Endothelial cell of umbilical vein (primary cell): ENCODE measurements around the gene PAQR8. TPM values are rescaled to one million over a fixed set of nuclear protein-coding genes. Genes with fewer than 3 reads are reported as not detected.

Source experiments
- BruUV-seq: library from RNA; stranded (reverse); fragments of 400-500 nt; replicated peaks from 2 replicates; lab custom pipeline; 2021; lab: Mats Ljungman, UMichigan
- CTCF ChIA-PET: fragments of 300-600, 350-600 bp; sonication (Branson Sonifier 250); formaldehyde crosslinking; loops from one replicate; lab custom pipeline; 2021; ENCODE audit warnings: antibody characterized with exemption, inconsistent platforms; lab: Charles Lee
- POLR2A ChIA-PET: fragments of 300-600, 350-600 bp; sonication (Branson Sonifier 250); formaldehyde crosslinking; loops from one replicate; lab custom pipeline; 2021; ENCODE audit warnings: antibody characterized with exemption, inconsistent platforms; lab: Charles Lee
- DNase-seq: peaks from one replicate; pipeline ENCODE4 v3.0.0-alpha.2; 2011; ENCODE audit warnings: low read depth, low spot score
- FAIRE-seq: peaks from 2 replicates; lab custom pipeline; 2011; peaks lifted over from hg19 to GRCh38; lab: Jason Lieb, UNC
- H2AFZ ChIP-seq: 2 replicates; pipeline ENCODE4 v1.6.0; 2012; ENCODE audit warnings: low read depth, low read length, control low read depth, inconsistent platforms
- H3K27ac ChIP-seq: 2 replicates; pipeline ENCODE4 v1.5.1; 2011; ENCODE audit warnings: low read depth, mild to moderate bottlenecking, control low read depth, low read length, moderate library complexity; ENCODE audit not compliant: insufficient read depth
- H3K27me3 ChIP-seq, 2 experiments: 2 replicates each; pipeline versions ENCODE4 v1.6.0 to v1.6.1; 2011; ENCODE audit warnings: low read length in 2 of 2, mixed read lengths in 1 of 2; ENCODE audit not compliant: control insufficient read depth in 2 of 2, insufficient read depth in 2 of 2
- H3K36me3 ChIP-seq, 2 experiments: 2 replicates in 1 of 2; 3 replicates in 1 of 2; pipeline ENCODE4 v1.5.1; 2011; ENCODE audit warnings: low read length in 2 of 2, mild to moderate bottlenecking in 1 of 2, moderate library complexity in 1 of 2; ENCODE audit not compliant: control insufficient read depth in 2 of 2, insufficient read depth in 2 of 2; ENCODE audit errors: extremely low read depth in 1 of 2
- H3K4me1 ChIP-seq: 3 replicates; pipeline ENCODE4 v1.5.1; 2011; ENCODE audit warnings: mild to moderate bottlenecking, low read length; ENCODE audit not compliant: control insufficient read depth, insufficient read depth; ENCODE audit errors: extremely low read depth
- H3K4me2 ChIP-seq: 2 replicates; pipeline ENCODE4 v1.6.1; 2011; ENCODE audit warnings: low read length, control low read depth, mixed read lengths; ENCODE audit not compliant: insufficient read depth
- H3K4me3 ChIP-seq, 3 experiments: fragments of 200-600 bp in 1 of 3; sonication (generic), shearing (Covaris generic) in 1 of 3; replicated peaks in 1 of 3; 2 replicates each; pipeline ENCODE4 v1.5.1; 2011 to 2016; ENCODE audit warnings: control low read depth in 3 of 3, low read length in 3 of 3, mild to moderate bottlenecking in 2 of 3, inconsistent platforms in 1 of 3, low read depth in 1 of 3, moderate library complexity in 1 of 3; ENCODE audit not compliant: insufficient read depth in 1 of 3
- H3K79me2 ChIP-seq: 2 replicates; pipeline ENCODE4 v1.6.0; 2012; ENCODE audit warnings: low read length, inconsistent platforms; ENCODE audit not compliant: control insufficient read depth, insufficient read depth
- H3K9ac ChIP-seq: replicated peaks from 2 replicates; pipeline ENCODE3; 2011; ENCODE audit warnings: low read length, control low read depth; ENCODE audit not compliant: insufficient read depth; ENCODE audit errors: extremely low read depth
- H3K9me1 ChIP-seq: replicated peaks from 3 replicates; pipeline ENCODE4 v1.6.0; 2011; ENCODE audit warnings: mild to moderate bottlenecking, low read length; ENCODE audit not compliant: control insufficient read depth, insufficient read depth; ENCODE audit errors: extremely low read depth
- H3K9me3 ChIP-seq: replicated peaks from 2 replicates; pipeline ENCODE4 v1.5.1; 2012; ENCODE audit warnings: low read length, inconsistent platforms; ENCODE audit not compliant: control insufficient read depth, insufficient read depth
- H4K20me1 ChIP-seq: replicated peaks from 2 replicates; pipeline ENCODE3; 2011; ENCODE audit warnings: mild to moderate bottlenecking, low read length; ENCODE audit not compliant: control insufficient read depth, insufficient read depth; ENCODE audit errors: extremely low read depth
- EZH2 ChIP-seq: IDR thresholded peaks from 2 replicates; pipeline ENCODE4 v1.6.1; 2012; ENCODE audit warnings: borderline replicate concordance, low read depth, mild to moderate bottlenecking, moderate library complexity, low read length, inconsistent platforms; ENCODE audit not compliant: severe bottlenecking
- FOS ChIP-seq: IDR thresholded peaks from 2 replicates; pipeline ENCODE4 v1.6.1; 2011; ENCODE audit warnings: mild to moderate bottlenecking, low read length, moderate library complexity, borderline replicate concordance; ENCODE audit not compliant: insufficient read depth
- GATA2 ChIP-seq: IDR thresholded peaks from 2 replicates; pipeline ENCODE4 v1.7.0; 2011; ENCODE audit warnings: low read depth, mild to moderate bottlenecking, moderate library complexity, mixed read lengths, low read length; ENCODE audit not compliant: insufficient read length, insufficient read depth
- JUN ChIP-seq: IDR thresholded peaks from 2 replicates; pipeline ENCODE4 v1.6.1; 2011; ENCODE audit warnings: borderline replicate concordance, low read depth; ENCODE audit not compliant: insufficient read length, insufficient read depth
- MAX ChIP-seq: IDR thresholded peaks from 2 replicates; pipeline ENCODE4 v1.6.1; 2011; ENCODE audit not compliant: insufficient read depth, insufficient read length
- MYC ChIP-seq: IDR thresholded peaks from one replicate; pipeline ENCODE4 v1.6.1; 2011; ENCODE audit warnings: mild to moderate bottlenecking, low read depth, low read length
- POLR2A ChIP-seq: IDR thresholded peaks from 2 replicates; pipeline ENCODE4 v1.6.1; 2012; ENCODE audit warnings: low read depth, mild to moderate bottlenecking, control low read depth, low read length
- POLR2AphosphoS5 ChIP-seq: IDR thresholded peaks from 2 replicates; pipeline ENCODE4 v1.6.1; 2012; ENCODE audit warnings: low read depth, mild to moderate bottlenecking, control low read depth, low read length, moderate library complexity; ENCODE audit not compliant: insufficient read depth
- dilution Hi-C: fragments of 300-500 bp; cut with MboI; formaldehyde crosslinking; loops from one replicate; pipeline ENCODE4 v1.15.0; 2019; ENCODE audit warnings: low sequenced_read_pairs; ENCODE audit not compliant: extremely low pct_ligation_motif_present
- intact Hi-C: fragments of 100-400 bp; cut with micrococcal nuclease; formaldehyde crosslinking; loops from one replicate; pipeline ENCODE4 v1.10.0; 2022
- polyA plus RNA-seq, 4 experiments: library from polyadenylated mRNA; depleted of rRNA in 3 of 4; stranded (reverse) in 3 of 4; unstranded in 1 of 4; fragments of >200 nt; gene quantifications; 2 replicates each; pipeline versions ENCODE4 v1.2.1 to v1.2.3, GENCODE V29; 2011 to 2012; ENCODE audit warnings: missing spikeins in 1 of 4
- total RNA-seq: library from RNA; stranded (reverse); gene quantifications from 2 replicates; pipeline ENCODE4 v1.2.3, GENCODE V29; 2021
- TF ChIP-seq, protein P1 (sequence below), 2 donors: IDR thresholded peaks; 1 replicate in 1 of 2; 2 replicates in 1 of 2; pipeline ENCODE4 v1.5.1; 2011; ENCODE audit warnings: low read length in 2 of 2, mild to moderate bottlenecking in 2 of 2, moderate library complexity in 2 of 2, control low read depth in 1 of 2, inconsistent platforms in 1 of 2, low read depth in 1 of 2; ENCODE audit not compliant: insufficient read depth in 1 of 2; ENCODE audit errors: extremely low read depth in 1 of 2

The PAQR8 gene
- total and polyA plus RNA-seq, 2 donors (not counting 3 experiments of a cell fraction or from before 2014, with no cell fraction given): 4.3 to 6.0 TPM

GRCh38 chr6:52457096-52457495 lies 95.1 kb downstream of the PAQR8 start:
- ChIA-PET POLR2A (no interaction called here), CTCF (interaction anchor here (1.7 kb wide), 1 partner anchor 11 kb away, joined by 3 read pairs; no protein-coding TSS in a partner anchor)
- dilution Hi-C loops: no loop called here

More at GRCh38 chr6:52457096-52457495, 95.1 kb downstream of the PAQR8 start:
- Histone ChIP-seq H3K4me1 (peaks cover 8% of the 10 kb centered on the region), H3K9me3 (no peaks in the 10 kb centered on the region), H3K79me2 (no peaks in the 10 kb centered on the region), H3K9ac (no peak overlapping the region), H3K27ac (no peak overlapping the region), H4K20me1 (no peaks in the 10 kb centered on the region), H2AFZ (no peak overlapping the region), H3K9me1 (no peaks in the 10 kb centered on the region), H3K4me3 (no peak overlapping the region), H3K36me3 (no peaks in the 10 kb centered on the region), H3K27me3 (no peaks in the 10 kb centered on the region), H3K4me2 (no peak overlapping the region)
- no peak for FAIRE-seq
- TF ChIP-seq GATA2 (no peak), POLR2AphosphoS5 (no peak), JUN (no peak), EZH2 (no peak), FOS (no peak), MYC (no peak), MAX (no peak), POLR2A (no peak)
- TF ChIP-seq, protein P1, sequence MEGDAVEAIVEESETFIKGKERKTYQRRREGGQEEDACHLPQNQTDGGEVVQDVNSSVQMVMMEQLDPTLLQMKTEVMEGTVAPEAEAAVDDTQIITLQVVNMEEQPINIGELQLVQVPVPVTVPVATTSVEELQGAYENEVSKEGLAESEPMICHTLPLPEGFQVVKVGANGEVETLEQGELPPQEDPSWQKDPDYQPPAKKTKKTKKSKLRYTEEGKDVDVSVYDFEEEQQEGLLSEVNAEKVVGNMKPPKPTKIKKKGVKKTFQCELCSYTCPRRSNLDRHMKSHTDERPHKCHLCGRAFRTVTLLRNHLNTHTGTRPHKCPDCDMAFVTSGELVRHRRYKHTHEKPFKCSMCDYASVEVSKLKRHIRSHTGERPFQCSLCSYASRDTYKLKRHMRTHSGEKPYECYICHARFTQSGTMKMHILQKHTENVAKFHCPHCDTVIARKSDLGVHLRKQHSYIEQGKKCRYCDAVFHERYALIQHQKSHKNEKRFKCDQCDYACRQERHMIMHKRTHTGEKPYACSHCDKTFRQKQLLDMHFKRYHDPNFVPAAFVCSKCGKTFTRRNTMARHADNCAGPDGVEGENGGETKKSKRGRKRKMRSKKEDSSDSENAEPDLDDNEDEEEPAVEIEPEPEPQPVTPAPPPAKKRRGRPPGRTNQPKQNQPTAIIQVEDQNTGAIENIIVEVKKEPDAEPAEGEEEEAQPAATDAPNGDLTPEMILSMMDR (IDR thresholded peaks at IDR 0.05; ENCODE audit: extremely low read depth in 1 of 2, insufficient read depth in 1 of 2, low read depth in 1 of 2, low read length in 2 of 2): no peak
- intact Hi-C loops: no loop called here
- no peak for DNase-seq
- BruUV-seq: no TSS peak

Other genes with a start within 250 kb of the PAQR8 start
- gene IL17A, start 175.8 kb upstream of the PAQR8 start, total RNA-seq: not detected in 2 replicates
- gene IL17A, start 175.8 kb upstream of the PAQR8 start, polyA plus RNA-seq: not detected in 2 replicates
- not detected in 2 replicates for gene IL17F, start 117.7 kb upstream of the PAQR8 start, total RNA-seq
- gene IL17F, start 117.7 kb upstream of the PAQR8 start, polyA plus RNA-seq: not detected in 2 replicates
- gene MCM3, start 77.4 kb upstream of the PAQR8 start, total RNA-seq: 80.6 and 81.6 TPM in 2 replicates
- 50.3 and 57.2 TPM in 2 replicates for gene MCM3, start 77.4 kb upstream of the PAQR8 start, polyA plus RNA-seq
- gene EFHC1, start 58.2 kb downstream of the PAQR8 start, total RNA-seq: 14.6 and 21.1 TPM in 2 replicates
- gene EFHC1, start 58.2 kb downstream of the PAQR8 start, polyA plus RNA-seq: 17.6 and 18.5 TPM in 2 replicates
- 85.9 and 98.6 TPM in 2 replicates for gene TRAM2, start 214.9 kb downstream of the PAQR8 start, total RNA-seq
- gene TRAM2, start 214.9 kb downstream of the PAQR8 start, polyA plus RNA-seq: 79.5 and 85.7 TPM in 2 replicates